ENCODE measurements around the gene TNIP2.

TNIP2 gene

DNA sequence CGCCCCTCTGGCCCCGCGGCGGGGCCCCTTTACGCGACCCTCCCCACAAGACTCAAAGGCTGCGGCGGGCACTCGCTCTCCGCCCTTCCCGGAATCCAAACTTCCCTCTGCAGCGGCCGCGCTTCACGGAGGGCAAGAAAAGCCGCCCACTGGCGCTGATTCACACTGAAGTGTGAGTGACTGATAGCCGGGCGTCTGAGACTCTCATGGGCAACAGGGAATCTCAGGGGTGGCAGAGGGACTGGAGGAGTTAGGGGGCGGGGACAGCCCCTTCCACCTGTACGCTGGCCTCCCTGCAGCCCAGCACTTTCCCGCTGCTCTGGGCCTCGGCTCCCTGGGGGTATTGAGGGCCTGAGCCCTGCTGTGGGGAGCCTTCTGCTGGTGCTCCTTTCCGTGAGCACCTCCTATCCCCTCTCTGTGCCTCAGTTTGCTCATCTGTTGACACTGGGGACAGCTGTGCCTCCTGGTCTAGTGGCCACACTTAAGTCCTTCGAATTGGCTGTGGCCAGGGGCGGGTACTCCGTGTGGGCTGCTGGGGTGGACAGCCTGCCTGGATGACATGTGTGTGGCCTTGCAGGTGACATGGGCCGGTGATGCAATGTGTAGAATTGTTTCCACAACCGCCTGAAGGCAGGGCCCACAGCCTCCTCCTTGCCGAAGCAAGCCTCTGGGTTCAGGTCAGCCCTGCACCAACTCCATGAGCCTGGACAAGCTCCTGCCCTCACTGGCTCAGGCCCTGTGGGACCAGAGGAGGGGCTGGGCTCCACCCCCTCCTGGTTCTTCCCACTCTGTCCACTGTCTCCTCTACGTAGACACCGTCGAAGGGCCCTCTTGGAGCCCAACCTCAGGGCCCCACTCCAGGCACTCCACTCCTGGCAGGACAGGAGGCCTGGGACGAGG, 37.7 kb upstream of the TNIP2 start:
- TF ChIP-seq CTCF (IDR thresholded peaks at IDR 0.05; ENCODE audit: low read depth, low read length), result no peak
- Histone ChIP-seq H3K27me3 (no peaks in the 10 kb centered on the region), H3K4me3 (ENCODE audit: low read depth, low read length) (peak overlapping the region; percentile 47), H3K4me1 (peaks cover 41% of the 10 kb centered on the region), H3K9me3 (no peaks in the 10 kb centered on the region), H3K36me3 (no peaks in the 10 kb centered on the region)
- peak; percentile 13 for DNase-seq

GRCh38 chr4:2792711-2793585, 36.8 kb upstream of the TNIP2 start, which contains the start of gene SH3BP2:
TSS of gene SH3BP2 (plus strand) at chr4:2793085. CDS start at chr4:2820618, 27,533 bp downstream.
- Histone ChIP-seq H3K9me3 (no peaks in the 10 kb centered on the region), H3K4me3 (ENCODE audit: low read depth, low read length) (peak within 1 kb of the TSS; percentile 47), H3K27me3 (no peaks in the 10 kb centered on the region), H3K4me1 (peaks cover 35% of the 10 kb centered on the region), H3K36me3 (no peaks in the 10 kb centered on the region)
- peak; percentile 85 for DNase-seq
- no peak for TF ChIP-seq CTCF (IDR thresholded peaks at IDR 0.05; ENCODE audit: low read depth, low read length)

DNA sequence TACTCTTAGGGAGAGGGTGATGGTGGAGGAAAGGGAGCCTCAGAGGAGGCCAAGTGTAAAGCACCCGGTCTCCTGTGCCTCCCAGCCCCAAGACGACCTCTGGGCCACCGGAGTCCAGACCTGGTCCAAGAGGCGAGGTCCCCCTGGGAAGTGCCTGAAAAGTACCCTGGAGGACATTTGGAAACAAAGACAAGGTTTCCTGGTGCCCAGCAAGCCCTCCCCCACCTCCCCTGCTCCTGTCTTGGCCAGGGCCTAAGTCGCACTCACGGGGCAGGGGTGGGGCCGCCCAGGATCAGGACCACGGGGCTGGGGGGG, 36.2 kb upstream of the TNIP2 start:
- peaks cover 30% of the 10 kb centered on the region for H3K4me1 ChIP-seq
- no peaks in the 10 kb centered on the region for H3K36me3 ChIP-seq
- no peaks in the 10 kb centered on the region for H3K27me3 ChIP-seq
- no peak overlapping the region for H3K4me3 ChIP-seq (ENCODE audit: low read depth, low read length)
- DNase-seq, result no peak
- H3K9me3 ChIP-seq, result no peaks in the 10 kb centered on the region
- TF ChIP-seq CTCF (IDR thresholded peaks at IDR 0.05; ENCODE audit: low read depth, low read length), result no peak

GRCh38 chr4:2791518-2792395, 35.6 kb upstream of the TNIP2 start:
- no peaks in the 10 kb centered on the region for H3K9me3 ChIP-seq
- TF ChIP-seq CTCF (IDR thresholded peaks at IDR 0.05; ENCODE audit: low read depth, low read length), result no peak

GRCh38 chr4:2790583-2791517, 34.7 kb upstream of the TNIP2 start:
- Histone ChIP-seq H3K36me3 (no peaks in the 10 kb centered on the region), H3K27me3 (no peaks in the 10 kb centered on the region), H3K4me1 (peaks cover 18% of the 10 kb centered on the region), H3K4me3 (ENCODE audit: low read depth, low read length) (no peak overlapping the region), H3K9me3 (no peaks in the 10 kb centered on the region)
- DNase-seq, result no peak
- TF ChIP-seq CTCF (IDR thresholded peaks at IDR 0.05; ENCODE audit: low read depth, low read length), result no peak

More at GRCh38 chr4:2791518-2792395, 35.6 kb upstream of the TNIP2 start:
- Histone ChIP-seq H3K36me3 (no peaks in the 10 kb centered on the region), H3K4me3 (ENCODE audit: low read depth, low read length) (no peak overlapping the region), H3K4me1 (peaks cover 26% of the 10 kb centered on the region), H3K27me3 (no peaks in the 10 kb centered on the region)
- peak; percentile 4 for DNase-seq

All from BE2C (cell line).